ENCODE data around the gene CREBZF.

Gene CREBZF, protein sequence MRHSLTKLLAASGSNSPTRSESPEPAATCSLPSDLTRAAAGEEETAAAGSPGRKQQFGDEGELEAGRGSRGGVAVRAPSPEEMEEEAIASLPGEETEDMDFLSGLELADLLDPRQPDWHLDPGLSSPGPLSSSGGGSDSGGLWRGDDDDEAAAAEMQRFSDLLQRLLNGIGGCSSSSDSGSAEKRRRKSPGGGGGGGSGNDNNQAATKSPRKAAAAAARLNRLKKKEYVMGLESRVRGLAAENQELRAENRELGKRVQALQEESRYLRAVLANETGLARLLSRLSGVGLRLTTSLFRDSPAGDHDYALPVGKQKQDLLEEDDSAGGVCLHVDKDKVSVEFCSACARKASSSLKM

DNA sequence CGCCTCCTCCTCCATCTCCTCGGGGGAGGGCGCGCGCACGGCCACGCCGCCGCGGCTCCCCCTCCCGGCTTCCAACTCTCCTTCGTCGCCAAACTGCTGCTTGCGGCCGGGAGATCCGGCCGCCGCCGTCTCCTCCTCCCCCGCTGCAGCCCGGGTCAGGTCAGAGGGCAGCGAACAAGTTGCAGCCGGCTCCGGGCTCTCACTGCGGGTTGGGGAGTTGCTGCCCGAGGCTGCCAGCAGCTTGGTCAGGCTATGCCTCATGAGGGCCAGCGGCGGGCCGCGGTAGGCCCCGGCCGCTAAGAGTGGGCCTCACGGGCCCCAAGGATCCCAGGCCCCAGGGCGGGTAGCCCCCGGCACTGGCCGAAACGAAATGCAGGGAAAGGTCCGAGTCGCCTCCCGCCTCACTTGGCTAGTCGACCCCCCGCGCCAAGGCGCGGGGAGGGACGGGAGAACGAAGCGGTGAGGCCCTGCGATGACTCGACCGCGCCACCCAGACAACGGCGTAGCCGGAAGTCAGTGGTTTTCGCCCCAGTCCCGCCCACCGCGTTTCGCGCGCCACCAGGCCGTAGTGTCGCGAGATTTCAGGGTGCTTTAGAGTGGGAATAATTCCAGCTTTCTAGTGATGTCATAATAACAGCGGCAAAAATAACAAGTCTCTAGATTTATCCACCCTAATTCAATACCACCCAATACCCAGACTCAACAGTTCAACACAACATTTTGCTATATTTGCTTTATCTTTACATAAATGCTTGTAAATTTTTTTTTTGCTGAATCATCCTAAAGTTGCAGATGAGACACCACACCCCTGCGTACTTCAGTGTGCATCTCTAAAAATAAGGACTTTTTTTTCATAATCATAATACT is at the start of gene CREBZF:
Gene CREBZF (minus strand): TSS at position 515 of the 867 bp plus-strand sequence. CDS start 254 bp downstream, at position 261.
- DNase-seq: peak; percentile 96

DNA sequence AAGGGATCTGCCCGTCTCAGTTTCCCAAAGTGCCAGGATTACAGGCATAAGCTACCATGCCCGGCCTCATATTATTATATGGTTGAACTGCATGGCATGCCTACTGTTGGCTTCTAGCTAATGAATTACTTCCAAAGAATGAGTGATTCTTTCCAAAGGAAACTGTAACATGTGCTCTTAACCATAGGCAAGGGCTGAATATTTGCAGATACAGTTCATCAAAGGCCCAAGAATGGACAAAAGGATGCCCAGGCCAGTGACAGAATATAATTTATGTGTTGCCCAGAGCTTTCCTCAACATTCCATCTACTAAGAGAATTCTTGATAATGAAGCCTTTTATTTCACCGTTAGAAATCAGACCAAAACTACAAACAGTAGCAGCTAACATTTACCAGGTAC is 48.0 kb upstream of the CREBZF start:
- no peak for DNase-seq

DNA sequence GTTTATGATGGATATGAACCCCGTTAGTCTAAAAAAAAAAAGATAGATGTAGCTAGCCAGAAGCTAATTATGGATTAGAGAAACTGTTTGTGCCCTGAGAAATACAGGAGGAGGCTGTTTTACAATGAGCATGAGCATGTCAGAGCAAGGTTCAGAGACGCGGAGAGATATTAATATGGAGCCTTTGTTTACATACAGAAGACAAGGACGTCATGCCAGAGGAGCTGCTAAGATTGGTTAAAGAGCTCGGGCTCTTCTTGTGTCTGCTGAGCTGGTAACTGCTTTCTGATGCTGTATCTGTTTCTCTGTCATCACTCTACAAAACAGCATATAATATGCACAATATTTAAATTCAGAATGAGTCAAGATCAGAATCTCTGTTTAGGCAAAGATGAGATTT is 46.0 kb upstream of the CREBZF start:
- DNase-seq: no peak

DNA sequence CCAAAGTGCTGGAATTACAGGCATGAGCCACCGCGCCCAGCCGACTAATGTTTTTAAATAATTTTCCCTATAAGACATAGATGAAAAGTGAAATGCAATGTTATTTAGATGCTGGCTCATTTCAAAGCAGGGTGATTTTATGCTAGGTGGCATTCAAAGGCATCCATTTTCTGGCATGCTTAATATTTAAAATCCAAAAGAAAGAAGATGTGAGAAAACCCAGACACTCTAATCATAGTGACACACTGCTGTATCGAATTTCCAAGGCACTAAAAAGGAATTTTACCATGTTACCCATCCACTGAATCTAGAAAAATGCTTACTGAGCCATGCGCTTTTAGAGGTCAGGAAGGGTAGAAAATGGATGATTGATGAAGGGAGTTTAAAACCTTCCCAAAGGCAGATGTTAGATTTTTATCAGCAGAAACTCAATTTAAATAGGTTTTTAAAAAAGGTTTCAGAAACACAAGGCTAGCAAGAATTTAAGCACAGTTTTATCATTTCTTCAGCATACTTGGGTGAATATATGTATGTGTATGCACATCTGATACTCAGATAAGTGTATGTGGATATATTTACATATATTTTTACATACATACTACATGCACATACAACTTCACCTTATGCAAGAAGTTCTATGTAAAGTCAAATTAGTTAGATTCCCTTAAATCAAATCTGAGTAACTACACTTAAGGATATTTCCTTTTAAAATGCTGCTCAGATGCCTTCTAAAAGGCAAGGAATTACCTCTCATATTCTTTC is 45.2 kb upstream of the CREBZF start:
- no peak for DNase-seq

DNA sequence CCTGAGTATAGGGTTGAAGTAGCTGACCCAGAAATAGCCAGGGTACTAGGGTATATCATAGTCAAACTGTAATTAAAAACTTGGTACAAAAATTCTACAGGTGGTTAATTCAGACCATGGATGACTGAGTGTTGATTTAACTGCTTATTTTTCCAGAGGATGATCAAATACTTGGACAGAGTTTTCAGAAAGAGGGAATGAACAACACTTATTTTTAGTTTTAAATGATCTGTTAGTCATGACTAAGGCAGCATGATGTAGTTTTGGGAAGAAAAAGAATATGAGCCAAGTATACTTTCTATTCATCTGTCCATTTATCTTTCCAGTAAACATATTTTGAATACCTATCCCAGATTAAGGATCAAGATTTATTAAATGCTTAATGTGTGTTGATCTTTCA is 40.9 kb upstream of the CREBZF start:
- DNase-seq: peak; percentile 40

- DNase-seq: no peak
Observed at GRCh38 chr11:85704967-85705366, 40.0 kb upstream of the CREBZF start.

DNA sequence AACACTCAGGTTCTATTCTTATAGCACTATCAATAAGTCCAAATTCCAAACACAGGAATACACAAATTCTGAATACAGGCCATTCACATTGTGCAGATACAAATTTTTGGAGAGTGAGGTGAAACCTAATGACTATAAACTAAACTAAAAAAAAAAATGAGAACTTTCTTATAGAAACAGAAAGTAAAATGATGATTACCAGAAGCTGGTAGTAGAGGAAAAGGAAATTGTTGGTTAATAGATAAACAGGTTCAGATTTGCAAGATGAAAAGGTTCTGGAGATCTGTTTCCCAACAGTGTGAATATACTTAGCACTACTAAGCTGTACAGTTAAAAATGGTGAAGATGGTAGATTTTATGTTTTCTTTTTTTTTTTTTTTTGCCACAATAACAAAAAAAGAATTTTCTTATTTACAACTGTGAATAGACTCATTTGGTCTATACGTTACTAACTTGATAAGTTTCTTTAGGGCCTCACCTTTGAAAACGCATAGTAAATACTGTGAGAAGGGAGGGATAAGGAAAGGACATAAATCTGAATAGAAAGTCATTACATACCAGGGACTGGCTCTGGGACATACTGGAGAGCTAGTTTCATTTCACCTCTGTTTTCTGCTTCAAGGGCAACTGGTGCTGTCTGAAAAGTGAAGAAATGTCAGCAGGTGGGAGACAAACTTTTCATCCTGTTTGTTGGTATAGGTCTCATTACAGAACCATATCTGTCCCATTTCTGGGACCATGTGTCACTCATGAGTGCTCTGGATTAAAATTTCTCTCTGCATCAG is 35.2 kb upstream of the CREBZF start:
- DNase-seq: no peak

GRCh38 chr11:85698195-85698594 is 33.3 kb upstream of the CREBZF start:
- peak; percentile 17 for DNase-seq

DNA sequence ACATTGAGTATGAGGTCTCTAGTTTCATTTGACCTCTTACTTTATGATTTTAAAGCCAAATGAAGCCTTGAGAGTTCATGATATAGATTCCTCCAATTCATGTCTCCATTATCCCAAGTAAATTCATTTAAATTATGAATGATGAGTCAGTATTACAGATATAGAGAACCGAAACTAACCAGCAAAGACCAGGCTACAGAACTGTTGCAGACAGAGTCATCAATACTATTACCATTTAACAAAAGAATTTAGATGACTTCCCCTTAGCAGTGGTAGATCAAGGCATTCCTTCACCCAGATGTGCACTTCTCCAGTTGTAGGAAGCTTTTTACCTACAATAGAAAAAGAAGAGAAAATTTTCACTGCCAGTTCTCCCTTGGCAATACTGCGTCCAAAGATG is 32.8 kb upstream of the CREBZF start:
- no peak for DNase-seq

GRCh38 chr11:85695546-85695945 is 30.6 kb upstream of the CREBZF start:
- peak; percentile 43 for DNase-seq

DNA sequence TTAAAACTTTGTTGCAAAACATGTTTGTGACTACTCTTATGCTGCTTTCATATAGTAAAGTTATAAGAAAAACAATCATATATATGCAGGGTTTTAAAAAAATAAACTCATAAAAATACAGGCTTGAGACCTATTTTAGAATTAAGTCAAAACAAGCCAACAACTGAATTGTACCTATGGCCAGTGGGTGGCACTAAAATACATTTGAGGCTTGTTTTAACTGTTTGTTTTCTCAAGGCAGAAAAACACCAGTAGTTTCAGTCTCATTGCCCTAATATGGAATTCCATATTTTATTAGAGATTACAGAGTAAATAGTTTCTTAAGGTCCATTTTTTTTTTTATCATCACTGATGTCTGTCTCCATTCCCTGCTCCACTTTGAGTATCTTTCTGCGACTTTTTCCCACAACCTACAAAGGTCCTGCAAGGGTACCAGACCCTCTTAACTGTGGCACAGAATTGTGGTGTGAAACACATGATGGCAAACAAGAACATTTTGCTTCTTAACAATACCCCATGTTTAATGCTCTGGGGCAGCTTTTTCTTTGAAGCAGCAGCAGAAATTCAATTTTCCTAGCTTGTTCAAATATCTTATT is 29.6 kb upstream of the CREBZF start:
- DNase-seq: peak; percentile 67

DNA sequence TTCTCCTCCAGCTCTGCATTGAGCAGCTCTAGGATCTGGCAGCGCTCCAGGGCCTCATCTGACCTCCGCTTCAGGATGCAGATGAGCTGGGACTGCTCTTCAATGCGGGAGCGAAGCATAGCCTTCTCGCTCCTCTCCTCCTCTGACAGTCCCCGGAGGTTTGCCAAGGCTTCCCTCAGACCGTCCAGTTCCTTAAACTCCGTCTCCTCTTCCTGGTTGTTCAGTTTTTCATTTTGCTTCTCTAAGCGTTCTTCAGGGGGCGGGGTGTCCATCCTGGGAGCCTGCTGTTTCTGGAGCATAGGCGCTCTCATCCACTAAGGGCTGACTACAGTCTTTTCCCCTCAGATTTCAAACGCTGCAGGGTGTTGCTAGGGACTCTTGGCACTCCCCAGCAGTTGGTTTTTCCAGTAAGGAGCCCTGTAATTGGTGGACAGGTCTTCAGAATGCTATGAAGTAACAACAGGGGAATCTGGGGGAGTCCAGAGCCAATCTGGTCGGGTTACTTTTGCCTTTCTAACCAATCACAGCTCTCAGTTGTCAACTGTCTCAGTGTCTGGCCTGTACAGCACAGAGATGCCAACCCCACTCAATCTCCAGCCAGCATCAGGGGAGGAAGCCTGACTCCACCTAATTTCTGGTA is 21.0 kb upstream of the CREBZF start, which contains the start of gene CCDC89:
Gene CCDC89 (minus strand): TSS at position 376 of the 640 bp plus-strand sequence. CDS start 65 bp downstream, at position 311.
- peak; percentile 65 for DNase-seq

GRCh38 chr11:85685125-85685819 is 20.3 kb upstream of the CREBZF start:
- DNase-seq: no peak

DNA sequence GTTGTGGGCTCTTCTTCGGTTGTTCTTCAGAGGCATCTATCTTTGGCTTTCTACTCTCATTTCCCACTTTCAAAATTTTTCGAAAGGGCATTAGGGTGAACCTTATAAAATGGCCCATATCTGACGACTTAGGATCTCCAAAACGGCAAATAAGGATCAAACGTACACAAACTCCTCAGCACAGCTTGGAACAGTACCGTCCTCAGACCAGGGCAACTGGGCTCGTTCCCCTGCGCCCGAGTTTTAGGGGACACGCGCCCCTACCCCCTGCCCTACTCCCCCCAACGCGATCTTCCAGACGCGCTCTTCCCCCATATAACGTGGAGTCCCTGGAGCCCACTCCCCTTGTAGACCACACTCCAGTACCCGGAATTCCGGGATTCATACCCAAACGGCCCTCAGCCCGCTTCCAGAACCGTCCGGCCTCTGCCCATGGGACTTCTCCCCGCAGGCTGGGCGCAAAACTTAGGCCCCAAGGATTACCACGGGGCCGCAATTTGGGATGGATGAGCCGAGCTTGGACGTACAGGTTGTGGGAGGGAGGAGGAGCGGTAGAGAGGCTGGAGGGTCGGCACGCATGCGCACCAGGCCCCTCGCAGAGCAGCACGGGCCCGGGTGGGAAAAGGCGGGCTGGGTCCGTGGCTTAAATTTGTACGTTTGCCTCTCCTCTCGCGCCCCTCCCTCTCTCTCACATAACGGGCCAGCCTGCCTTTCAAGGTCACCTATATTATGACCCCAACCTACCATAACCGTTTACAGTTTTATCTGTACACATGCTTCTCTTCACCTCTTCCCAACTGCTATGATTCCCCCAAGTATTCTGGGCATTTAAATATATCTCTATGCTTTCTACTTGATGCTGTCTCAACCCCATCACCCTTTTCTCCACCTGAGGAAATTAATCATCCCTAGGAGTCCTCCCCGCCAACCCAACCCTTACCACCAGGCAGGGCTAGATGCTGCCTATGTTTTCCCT is 17.7 kb upstream of the CREBZF start:
- DNase-seq: peak; percentile 56

DNA sequence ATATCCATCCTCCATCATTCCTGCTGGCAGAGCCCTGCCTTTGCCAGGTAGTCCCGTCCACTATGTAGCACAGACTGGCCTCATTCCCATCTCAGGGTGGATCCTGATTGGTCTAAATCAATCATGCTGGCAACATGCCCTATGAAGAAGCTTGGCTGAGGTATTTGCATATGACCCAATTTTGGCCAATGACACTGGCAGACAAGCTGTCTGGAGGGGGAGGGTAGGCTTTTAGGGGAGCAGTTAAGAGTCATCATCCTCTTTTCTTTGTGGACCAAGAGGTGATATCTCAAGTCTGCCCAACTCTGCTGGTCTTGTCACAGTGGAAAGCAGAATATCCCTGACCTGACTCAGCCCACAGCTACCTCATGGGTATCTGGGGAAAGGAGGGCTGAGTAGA is 16.0 kb upstream of the CREBZF start:
- DNase-seq: no peak

DNA sequence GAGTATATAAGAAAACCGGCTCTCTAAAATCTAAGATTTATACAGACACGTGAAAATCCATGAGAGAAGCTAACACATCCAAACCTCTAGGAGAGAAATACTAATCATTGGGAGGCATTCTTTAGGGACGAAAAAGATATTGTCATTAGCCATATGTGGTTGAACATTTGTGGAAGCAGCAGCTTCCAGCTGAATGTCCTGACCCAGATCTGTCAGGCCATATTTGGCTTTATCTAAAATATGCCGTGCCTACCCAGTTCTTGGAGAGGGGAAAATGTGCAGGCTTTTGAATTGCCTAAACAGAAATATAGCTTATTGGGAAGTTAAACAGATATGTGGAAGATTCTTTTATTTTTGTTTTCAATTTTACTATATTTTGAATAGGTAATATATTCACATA is 14.6 kb upstream of the CREBZF start:
- no peak for DNase-seq

- peak; percentile 46 for DNase-seq
Observed at GRCh38 chr11:85673393-85673792, 8.5 kb upstream of the CREBZF start.

- DNase-seq: peak; percentile 69
Observed at GRCh38 chr11:85672105-85672902, 7.4 kb upstream of the CREBZF start.

Data from fibroblast of skin of right quadriceps (primary cell).